Breast epithelium (tissue), 3 donors: ENCODE results near the gene HSD11B2.

ENCODE experiments used
- POLR2A ChIP-seq: fragments of 450-650 bp; IDR thresholded peaks from one replicate; pipeline ENCODE4 v1.6.1; 2016; ENCODE audit warnings: antibody characterized with exemption, mild to moderate bottlenecking, moderate library complexity
- TF ChIP-seq, protein P1 (sequence below), 3 donors: fragments of 450-650 bp; IDR thresholded peaks; one replicate each; pipeline ENCODE4 v1.5.1; 2016 to 2017; ENCODE audit warnings: antibody characterized with exemption in 3 of 3, mild to moderate bottlenecking in 3 of 3, moderate library complexity in 3 of 3

DNA sequence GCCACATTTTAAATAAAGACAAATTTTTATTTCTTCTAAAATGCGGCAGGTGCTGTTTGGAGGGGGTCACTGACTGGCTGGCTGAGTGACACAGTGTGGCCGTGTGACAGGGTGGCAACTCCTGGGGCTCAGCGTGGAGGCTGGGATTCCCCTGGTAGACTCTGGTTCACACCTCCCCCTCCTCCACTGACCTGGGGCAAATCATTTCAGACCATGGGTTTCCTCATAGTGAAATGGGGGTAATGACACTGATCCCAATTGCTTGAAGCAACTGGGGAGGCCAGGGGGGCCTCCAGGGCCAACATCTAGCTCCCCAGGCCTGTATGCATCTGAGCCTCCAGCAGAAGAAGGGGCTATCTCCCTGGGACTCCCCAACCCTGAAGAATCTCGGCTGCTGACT is 6.6 kb downstream of the HSD11B2 start:
- TF ChIP-seq, protein P1, sequence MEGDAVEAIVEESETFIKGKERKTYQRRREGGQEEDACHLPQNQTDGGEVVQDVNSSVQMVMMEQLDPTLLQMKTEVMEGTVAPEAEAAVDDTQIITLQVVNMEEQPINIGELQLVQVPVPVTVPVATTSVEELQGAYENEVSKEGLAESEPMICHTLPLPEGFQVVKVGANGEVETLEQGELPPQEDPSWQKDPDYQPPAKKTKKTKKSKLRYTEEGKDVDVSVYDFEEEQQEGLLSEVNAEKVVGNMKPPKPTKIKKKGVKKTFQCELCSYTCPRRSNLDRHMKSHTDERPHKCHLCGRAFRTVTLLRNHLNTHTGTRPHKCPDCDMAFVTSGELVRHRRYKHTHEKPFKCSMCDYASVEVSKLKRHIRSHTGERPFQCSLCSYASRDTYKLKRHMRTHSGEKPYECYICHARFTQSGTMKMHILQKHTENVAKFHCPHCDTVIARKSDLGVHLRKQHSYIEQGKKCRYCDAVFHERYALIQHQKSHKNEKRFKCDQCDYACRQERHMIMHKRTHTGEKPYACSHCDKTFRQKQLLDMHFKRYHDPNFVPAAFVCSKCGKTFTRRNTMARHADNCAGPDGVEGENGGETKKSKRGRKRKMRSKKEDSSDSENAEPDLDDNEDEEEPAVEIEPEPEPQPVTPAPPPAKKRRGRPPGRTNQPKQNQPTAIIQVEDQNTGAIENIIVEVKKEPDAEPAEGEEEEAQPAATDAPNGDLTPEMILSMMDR (IDR thresholded peaks at IDR 0.05): no peak
- TF ChIP-seq POLR2A: no peak
